NCI-H2107 treated with DMSO at 0.1 percent for 48 hours (cell line): Measurements from ENCODE around the gene FRAS1.

Source experiments
- DNase-seq: peaks from one replicate; lab custom pipeline; 2025; ENCODE audit not compliant: unreplicated experiment; lab: John Stamatoyannopoulos, UW

Gene FRAS1

GRCh38 chr4:78567500-78568060 lies 510.5 kb downstream of the FRAS1 start:
- no peak for DNase-seq

GRCh38 chr4:78568640-78569305 lies 511.6 kb downstream of the FRAS1 start:
- DNase-seq, result no peak

- no peak for DNase-seq
Observed at GRCh38 chr4:78569306-78569821, 512.2 kb downstream of the FRAS1 start.

GRCh38 chr4:78570117-78570516 lies 513.0 kb downstream of the FRAS1 start:
- DNase-seq, result no peak

GRCh38 chr4:78571804-78572203 lies 514.7 kb downstream of the FRAS1 start:
- no peak for DNase-seq

GRCh38 chr4:78578674-78579425 lies 521.7 kb downstream of the FRAS1 start:
- no peak for DNase-seq

GRCh38 chr4:78581618-78582017 lies 524.5 kb downstream of the FRAS1 start:
- no peak for DNase-seq

- DNase-seq, result no peak
Observed at GRCh38 chr4:78584863-78585547, 527.9 kb downstream of the FRAS1 start.

GRCh38 chr4:78585633-78586032 lies 528.5 kb downstream of the FRAS1 start:
- DNase-seq, result no peak

GRCh38 chr4:78588894-78589545 lies 531.9 kb downstream of the FRAS1 start:
- no peak for DNase-seq

- DNase-seq, result no peak
Observed at GRCh38 chr4:78591404-78591803, 534.3 kb downstream of the FRAS1 start.

- no peak for DNase-seq
Observed at GRCh38 chr4:78592088-78592783, 535.1 kb downstream of the FRAS1 start.
